NT2/D1 (cell line): ENCODE data around the gene C11orf54.
"Not testable (repeated sequence)": the region's sequence is repeated elsewhere in the genome, so short reads cannot be mapped to it uniquely, and the experiment has no call there.

Source experiments
- SUZ12 ChIP-seq: IDR thresholded peaks from 2 replicates; pipeline ENCODE4 v1.6.1; 2011; ENCODE audit not compliant: insufficient read length, insufficient read depth; ENCODE audit errors: extremely low read depth
- YY1 ChIP-seq: IDR thresholded peaks from 2 replicates; pipeline ENCODE4 v1.6.1; 2011; ENCODE audit not compliant: insufficient read length, insufficient read depth
- ZNF274 ChIP-seq: IDR thresholded peaks from 2 replicates; pipeline ENCODE4 v1.6.1; 2011; ENCODE audit warnings: mild to moderate bottlenecking, low read depth, low read length

DNA sequence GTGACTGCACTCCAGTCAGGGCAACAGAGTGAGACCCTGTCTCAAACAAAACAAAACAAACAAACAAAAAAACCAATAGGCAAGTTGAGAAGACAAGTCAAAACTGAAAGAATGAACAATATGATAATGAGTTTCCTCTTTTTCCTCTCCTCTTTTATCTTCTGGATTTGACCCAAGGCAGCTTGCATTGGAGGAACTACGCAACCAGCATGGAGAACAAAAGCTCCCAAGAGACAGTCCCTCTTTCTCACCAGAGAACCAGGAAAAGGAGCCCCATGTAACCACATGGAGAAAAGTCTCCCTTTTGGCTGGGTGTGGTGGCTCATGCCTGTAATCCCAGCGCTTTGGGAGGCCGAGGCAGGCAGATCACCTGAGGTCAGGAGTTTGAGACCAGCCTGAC is 33.1 kb downstream of the C11orf54 start:
- not testable (repeated sequence) for TF ChIP-seq SUZ12, YY1, ZNF274
